Raji (cell line): ENCODE results near the gene EBNA1BP2.

Experiments
- POLR2A ChIP-seq: IDR thresholded peaks from 2 replicates; pipeline ENCODE4 v1.6.1; 2011; ENCODE audit warnings: low read depth, low read length, control low read depth; ENCODE audit not compliant: insufficient read depth

Gene EBNA1BP2

DNA sequence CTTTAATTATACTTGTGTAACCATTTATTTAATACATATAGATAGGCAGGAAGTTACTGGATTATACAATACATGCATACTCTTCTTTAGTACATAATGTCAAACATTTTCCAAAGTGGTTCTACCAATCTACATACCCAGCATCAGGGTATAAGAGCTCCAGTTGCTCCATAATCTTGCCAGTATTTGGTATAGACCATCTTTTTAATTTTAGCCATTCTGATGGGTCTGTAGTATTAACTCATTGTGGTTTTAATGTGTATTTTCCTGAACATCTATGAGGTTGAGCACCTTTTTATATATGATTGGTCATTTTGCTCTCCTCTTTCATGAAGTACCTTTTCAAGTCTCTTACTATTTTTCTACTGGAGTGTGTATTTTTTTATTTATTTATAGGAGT lies 32.1 kb downstream of the EBNA1BP2 start:
- TF ChIP-seq POLR2A = no peak

DNA sequence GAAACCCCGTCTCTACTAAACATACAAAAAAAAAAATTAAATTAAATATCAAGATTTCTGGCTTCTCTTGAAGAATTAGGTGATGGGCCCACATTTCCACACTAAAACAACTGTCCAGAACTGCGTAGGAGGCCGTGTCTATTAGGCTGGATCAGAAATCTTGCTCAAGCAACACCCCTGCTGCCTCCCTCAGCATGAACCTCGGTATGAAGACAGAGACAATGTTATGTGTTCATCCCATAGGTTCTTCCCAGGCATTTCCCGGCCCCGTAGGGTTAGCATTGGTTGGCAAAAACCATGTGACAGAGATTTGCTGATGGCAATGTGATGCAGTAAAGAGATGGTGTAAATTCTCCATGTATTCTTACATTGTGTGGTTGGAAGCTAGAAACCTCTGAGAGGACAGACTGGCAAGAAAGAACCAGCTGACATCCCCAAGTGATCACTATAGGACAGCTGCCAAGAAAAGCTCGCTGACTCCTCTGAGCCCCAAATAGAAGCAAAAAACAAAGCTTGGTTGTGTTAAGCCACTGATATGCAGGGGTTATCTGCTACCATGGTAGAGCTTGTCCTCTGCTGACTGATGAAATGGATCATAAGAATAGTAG lies 34.5 kb downstream of the EBNA1BP2 start:
- no peak for TF ChIP-seq POLR2A

- TF ChIP-seq POLR2A = no peak
Observed at GRCh38 chr1:43135857-43136781, 36.0 kb downstream of the EBNA1BP2 start.

- no peak for TF ChIP-seq POLR2A
Observed at GRCh38 chr1:43134640-43135039, 37.5 kb downstream of the EBNA1BP2 start.

- no peak for TF ChIP-seq POLR2A
Observed at GRCh38 chr1:43134068-43134467, 38.0 kb downstream of the EBNA1BP2 start.

DNA sequence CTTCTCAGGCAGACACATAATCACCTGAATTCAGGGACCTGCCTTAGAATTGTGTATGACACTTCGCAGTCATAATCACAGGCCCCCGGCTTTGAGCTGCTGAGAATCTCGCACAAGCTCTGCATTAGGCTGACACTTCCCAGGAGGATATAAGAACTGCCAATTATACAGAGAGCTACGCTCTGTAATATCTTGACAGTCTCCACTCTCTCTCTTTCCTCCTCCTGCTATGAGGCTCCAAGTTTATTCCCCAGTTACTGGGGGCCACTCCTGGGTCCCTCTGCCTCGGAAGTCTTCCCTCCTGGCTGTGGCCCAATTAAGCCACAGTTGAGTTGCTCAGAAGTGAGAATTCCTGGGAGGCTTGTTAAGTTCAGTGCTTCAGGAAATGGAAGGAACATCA lies 42.7 kb downstream of the EBNA1BP2 start:
- TF ChIP-seq POLR2A = no peak

DNA sequence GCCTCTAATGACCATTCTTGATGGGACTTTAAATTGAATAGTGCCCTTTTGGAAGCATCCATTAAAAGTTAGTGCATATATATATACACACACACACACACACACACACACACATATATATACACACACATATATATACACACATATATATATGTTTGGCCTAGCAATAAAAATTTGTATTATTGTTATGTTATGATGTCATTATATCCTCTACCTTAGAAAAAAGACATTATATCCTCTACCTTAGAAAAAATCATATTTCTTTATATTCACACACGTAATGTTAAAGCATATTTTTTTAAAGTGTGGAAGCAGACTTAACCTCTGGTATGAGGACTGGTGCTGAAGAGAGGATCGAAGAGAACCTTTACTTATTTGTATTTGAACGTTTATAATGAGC lies 43.3 kb downstream of the EBNA1BP2 start:
- no peak for TF ChIP-seq POLR2A

DNA sequence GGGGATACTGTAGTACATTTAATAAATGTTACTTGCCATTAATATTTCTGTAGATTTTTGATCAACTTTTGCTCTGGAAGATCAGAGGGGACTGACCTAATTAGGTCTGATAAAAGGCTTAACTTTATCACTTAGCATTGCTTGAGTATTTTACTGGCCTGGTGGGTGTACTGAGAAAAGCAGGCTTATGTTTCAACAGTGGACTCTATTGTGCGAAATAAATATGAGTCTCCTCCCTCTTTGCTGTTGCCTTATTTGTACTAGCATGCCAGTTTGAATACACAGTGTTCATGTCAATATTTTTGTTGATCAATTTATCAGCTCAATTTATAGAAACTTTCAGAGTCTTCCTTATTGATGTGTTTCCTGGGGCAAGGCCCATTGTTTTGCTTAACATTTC lies 49.1 kb downstream of the EBNA1BP2 start:
- TF ChIP-seq POLR2A = no peak

- no peak for TF ChIP-seq POLR2A
Observed at GRCh38 chr1:43121256-43121900, 50.7 kb downstream of the EBNA1BP2 start.
